Skin epidermis (tissue), 12 donors: ENCODE results near the gene PRF1.
"Not testable (repeated sequence)": the region's sequence is repeated elsewhere in the genome, so short reads cannot be mapped to it uniquely, and the experiment has no call there.

ENCODE experiments used
- H3K27ac ChIP-seq, 21 experiments: fragments of 200-600 bp; sonication (generic) in 11 of 21; one replicate each; pipeline ENCODE4 v1.5.0; 2020; ENCODE audit warnings: mild to moderate bottlenecking in 3 of 21, inconsistent platforms in 2 of 21, moderate library complexity in 2 of 21
- H3K4me3 ChIP-seq, 7 experiments: fragments of 200-600 bp; sonication (generic) in 2 of 7; one replicate each; pipeline ENCODE4 v1.5.0; 2020; ENCODE audit warnings: inconsistent platforms in 2 of 7, mild to moderate bottlenecking in 2 of 7, moderate library complexity in 1 of 7

Gene PRF1

GRCh38 chr10:70583669-70584037 is 18.9 kb downstream of the PRF1 start:
- no peak overlapping the region for H3K4me3 ChIP-seq
- no peak overlapping the region for H3K27ac ChIP-seq

GRCh38 chr10:70582793-70583668 is 19.5 kb downstream of the PRF1 start:
- no peak overlapping the region for H3K4me3 ChIP-seq
- H3K27ac ChIP-seq, result no peak overlapping the region

GRCh38 chr10:70581176-70581575 is 21.4 kb downstream of the PRF1 start:
- not testable (repeated sequence) for H3K4me3 ChIP-seq

GRCh38 chr10:70579234-70580002 is 23.1 kb downstream of the PRF1 start:
- peak overlapping the region in 5 of 21 experiments; percentile 1 to 64 (median 58) for H3K27ac ChIP-seq
- H3K4me3 ChIP-seq, result no peak overlapping the region

More at GRCh38 chr10:70581176-70581575, 21.4 kb downstream of the PRF1 start:
- H3K27ac ChIP-seq, result not testable (repeated sequence)

- Histone ChIP-seq H3K27ac (peak overlapping the region in 6 of 21 experiments; percentile 9 to 64 (median 51)), H3K4me3 (no peak overlapping the region)
Observed at GRCh38 chr10:70578371-70578947, 24.1 kb downstream of the PRF1 start.

GRCh38 chr10:70576803-70577517 is 25.6 kb downstream of the PRF1 start:
- no peak overlapping the region for H3K4me3 ChIP-seq
- peak overlapping the region in 11 of 21 experiments; percentile 20 to 78 (median 61) for H3K27ac ChIP-seq

GRCh38 chr10:70575874-70576802 is 26.4 kb downstream of the PRF1 start:
- H3K27ac ChIP-seq, result peak overlapping the region in 14 of 21 experiments; percentile 7 to 78 (median 50)

GRCh38 chr10:70575486-70575873 is 27.1 kb downstream of the PRF1 start:
- no peak overlapping the region for H3K4me3 ChIP-seq
- peak overlapping the region in 7 of 21 experiments; percentile 8 to 78 (median 59) for H3K27ac ChIP-seq

More at GRCh38 chr10:70575874-70576802, 26.4 kb downstream of the PRF1 start:
- H3K4me3 ChIP-seq, result no peak overlapping the region

- peak overlapping the region in 3 of 21 experiments; percentile 16 to 71 (median 47) for H3K27ac ChIP-seq
- no peak overlapping the region for H3K4me3 ChIP-seq
Observed at GRCh38 chr10:70573599-70574506, 28.7 kb downstream of the PRF1 start.

- H3K27ac ChIP-seq, result no peak overlapping the region
- H3K4me3 ChIP-seq, result no peak overlapping the region
Observed at GRCh38 chr10:70571636-70572439, 30.7 kb downstream of the PRF1 start.

GRCh38 chr10:70571236-70571635 is 31.3 kb downstream of the PRF1 start:
- no peak overlapping the region for H3K27ac ChIP-seq
- H3K4me3 ChIP-seq, result no peak overlapping the region

- H3K27ac ChIP-seq, result no peak overlapping the region
- H3K4me3 ChIP-seq, result no peak overlapping the region
Observed at GRCh38 chr10:70568781-70569495, 33.6 kb downstream of the PRF1 start.

GRCh38 chr10:70568113-70568512 is 34.4 kb downstream of the PRF1 start:
- no peak overlapping the region for H3K27ac ChIP-seq
- no peak overlapping the region for H3K4me3 ChIP-seq

- Histone ChIP-seq H3K27ac (no peak overlapping the region), H3K4me3 (no peak overlapping the region)
Observed at GRCh38 chr10:70567603-70568002, 34.9 kb downstream of the PRF1 start.

- H3K27ac ChIP-seq, result no peak overlapping the region
- H3K4me3 ChIP-seq, result no peak overlapping the region
Observed at GRCh38 chr10:70566515-70567290, 35.8 kb downstream of the PRF1 start.
